Measurements from ENCODE around the gene PTPRM.

The PTPRM gene

GRCh38 chr18:8260827-8261226 is 693.7 kb downstream of the PTPRM start:
- H3K9ac ChIP-seq (ENCODE audit: low read depth in 1 of 2, low read length in 2 of 2): no peak overlapping the region

GRCh38 chr18:8261651-8262091 is 694.6 kb downstream of the PTPRM start:
- Histone ChIP-seq H3K4me1 (ENCODE audit: control insufficient read depth in 2 of 2, insufficient read depth in 2 of 2, low read length in 2 of 2) (no peaks in the 10 kb centered on the region), H3K4me3 (ENCODE audit: low read length in 2 of 2) (no peak overlapping the region), H3K27me3 (ENCODE audit: control insufficient read depth in 2 of 2, insufficient read depth in 2 of 2, low read length in 2 of 2) (no peaks in the 10 kb centered on the region), H3K36me3 (ENCODE audit: control insufficient read depth in 2 of 2, insufficient read depth in 2 of 2, low read length in 2 of 2) (no peaks in the 10 kb centered on the region), H3K27ac (ENCODE audit: low read depth in 2 of 2, low read length in 2 of 2) (no peak overlapping the region), H3K9me3 (ENCODE audit: control insufficient read depth in 2 of 2, low read length in 2 of 2) (no peaks in the 10 kb centered on the region), H3K9ac (ENCODE audit: low read depth in 1 of 2, low read length in 2 of 2) (no peak overlapping the region)

More at GRCh38 chr18:8260827-8261226, 693.7 kb downstream of the PTPRM start:
- Histone ChIP-seq H3K36me3 (ENCODE audit: control insufficient read depth in 2 of 2, insufficient read depth in 2 of 2, low read length in 2 of 2) (no peaks in the 10 kb centered on the region), H3K4me1 (ENCODE audit: control insufficient read depth in 2 of 2, insufficient read depth in 2 of 2, low read length in 2 of 2) (no peaks in the 10 kb centered on the region), H3K27ac (ENCODE audit: low read depth in 2 of 2, low read length in 2 of 2) (no peak overlapping the region), H3K9me3 (ENCODE audit: control insufficient read depth in 2 of 2, low read length in 2 of 2) (no peaks in the 10 kb centered on the region), H3K27me3 (ENCODE audit: control insufficient read depth in 2 of 2, insufficient read depth in 2 of 2, low read length in 2 of 2) (no peaks in the 10 kb centered on the region), H3K4me3 (ENCODE audit: low read length in 2 of 2) (no peak overlapping the region)

DNA sequence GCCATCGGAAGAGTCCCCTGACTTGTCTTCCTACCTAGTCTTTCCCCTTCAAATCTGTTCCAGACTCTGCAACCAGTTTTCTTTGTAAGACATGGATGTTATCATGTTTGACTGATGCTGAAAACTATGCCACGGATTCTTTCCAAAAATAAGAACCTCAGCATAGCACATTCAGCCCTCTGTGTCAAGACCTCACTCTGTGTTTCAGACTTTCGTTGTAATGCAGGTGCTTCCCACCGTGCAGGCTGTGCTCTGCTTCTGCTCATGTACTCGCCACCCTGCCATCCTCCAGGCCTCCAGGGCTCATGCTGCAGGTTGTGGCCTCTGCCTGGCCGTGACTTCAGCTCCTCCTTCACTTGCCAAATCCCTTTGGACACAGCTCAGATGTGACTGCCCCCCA is 695.1 kb downstream of the PTPRM start:
- no peak overlapping the region for H3K4me3 ChIP-seq (ENCODE audit: low read length in 2 of 2)
- no peaks in the 10 kb centered on the region for H3K36me3 ChIP-seq (ENCODE audit: control insufficient read depth in 2 of 2, insufficient read depth in 2 of 2, low read length in 2 of 2)
- H3K27me3 ChIP-seq (ENCODE audit: control insufficient read depth in 2 of 2, insufficient read depth in 2 of 2, low read length in 2 of 2): no peaks in the 10 kb centered on the region
- H3K27ac ChIP-seq (ENCODE audit: low read depth in 2 of 2, low read length in 2 of 2): no peak overlapping the region
- H3K9me3 ChIP-seq (ENCODE audit: control insufficient read depth in 2 of 2, low read length in 2 of 2): no peaks in the 10 kb centered on the region
- H3K9ac ChIP-seq (ENCODE audit: low read depth in 1 of 2, low read length in 2 of 2): no peak overlapping the region
- H3K4me1 ChIP-seq (ENCODE audit: control insufficient read depth in 2 of 2, insufficient read depth in 2 of 2, low read length in 2 of 2): no peaks in the 10 kb centered on the region

DNA sequence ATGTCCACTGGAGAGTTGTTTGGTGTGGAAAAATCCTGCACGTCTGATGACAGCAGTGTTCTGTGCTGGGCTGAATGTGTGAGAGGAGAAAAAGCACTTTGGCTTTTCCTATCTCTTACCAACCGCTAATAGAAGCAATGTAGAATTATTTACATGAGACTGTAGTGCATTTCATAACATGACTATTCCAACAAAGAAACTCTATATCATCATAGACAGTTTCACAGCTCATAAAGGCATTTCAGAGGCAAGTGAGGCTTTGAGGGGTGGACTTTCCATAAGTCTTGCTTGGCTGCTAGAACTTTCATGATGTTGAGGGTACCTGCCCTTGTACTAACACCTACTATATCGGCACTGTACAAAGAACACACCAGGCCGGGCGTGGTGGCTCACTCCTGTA is 697.0 kb downstream of the PTPRM start:
- Histone ChIP-seq H3K27ac (ENCODE audit: low read depth in 2 of 2, low read length in 2 of 2) (no peak overlapping the region), H3K9me3 (ENCODE audit: control insufficient read depth in 2 of 2, low read length in 2 of 2) (no peaks in the 10 kb centered on the region), H3K9ac (ENCODE audit: low read depth in 1 of 2, low read length in 2 of 2) (no peak overlapping the region), H3K4me1 (ENCODE audit: control insufficient read depth in 2 of 2, insufficient read depth in 2 of 2, low read length in 2 of 2) (no peaks in the 10 kb centered on the region), H3K27me3 (ENCODE audit: control insufficient read depth in 2 of 2, insufficient read depth in 2 of 2, low read length in 2 of 2) (no peaks in the 10 kb centered on the region), H3K4me3 (ENCODE audit: low read length in 2 of 2) (no peak overlapping the region), H3K36me3 (ENCODE audit: control insufficient read depth in 2 of 2, insufficient read depth in 2 of 2, low read length in 2 of 2) (no peaks in the 10 kb centered on the region)

- Histone ChIP-seq H3K27ac (ENCODE audit: low read depth in 2 of 2, low read length in 2 of 2) (no peak overlapping the region), H3K4me1 (ENCODE audit: control insufficient read depth in 2 of 2, insufficient read depth in 2 of 2, low read length in 2 of 2) (no peaks in the 10 kb centered on the region), H3K9ac (ENCODE audit: low read depth in 1 of 2, low read length in 2 of 2) (no peak overlapping the region), H3K36me3 (ENCODE audit: control insufficient read depth in 2 of 2, insufficient read depth in 2 of 2, low read length in 2 of 2) (no peaks in the 10 kb centered on the region), H3K9me3 (ENCODE audit: control insufficient read depth in 2 of 2, low read length in 2 of 2) (no peaks in the 10 kb centered on the region), H3K27me3 (ENCODE audit: control insufficient read depth in 2 of 2, insufficient read depth in 2 of 2, low read length in 2 of 2) (no peaks in the 10 kb centered on the region), H3K4me3 (ENCODE audit: low read length in 2 of 2) (no peak overlapping the region)
Observed at GRCh38 chr18:8264861-8265411, 697.8 kb downstream of the PTPRM start.

DNA sequence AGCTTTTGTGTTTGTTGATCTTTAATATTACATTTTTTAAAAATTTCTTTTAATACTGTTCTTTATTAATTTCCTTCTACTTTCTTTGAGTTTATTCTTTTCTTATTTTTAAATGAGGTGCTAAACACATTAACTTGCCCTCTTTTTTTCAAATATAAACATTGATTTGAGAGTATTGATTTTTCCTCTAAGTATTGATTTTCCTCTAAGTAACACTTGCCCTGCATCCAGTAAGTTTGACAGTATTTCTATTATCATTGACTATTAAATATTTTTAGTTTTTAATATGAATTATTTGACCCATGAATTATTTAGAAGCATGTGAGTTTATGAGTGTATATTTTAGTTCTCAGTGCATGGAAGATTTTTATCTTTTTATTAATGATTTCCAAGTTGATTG is 705.1 kb downstream of the PTPRM start:
- Histone ChIP-seq H3K27ac (ENCODE audit: low read depth in 2 of 2, low read length in 2 of 2) (no peak overlapping the region), H3K4me3 (ENCODE audit: low read length in 2 of 2) (no peak overlapping the region), H3K27me3 (ENCODE audit: control insufficient read depth in 2 of 2, insufficient read depth in 2 of 2, low read length in 2 of 2) (no peaks in the 10 kb centered on the region), H3K9me3 (ENCODE audit: control insufficient read depth in 2 of 2, low read length in 2 of 2) (no peaks in the 10 kb centered on the region), H3K9ac (ENCODE audit: low read depth in 1 of 2, low read length in 2 of 2) (no peak overlapping the region), H3K36me3 (ENCODE audit: control insufficient read depth in 2 of 2, insufficient read depth in 2 of 2, low read length in 2 of 2) (no peaks in the 10 kb centered on the region), H3K4me1 (ENCODE audit: control insufficient read depth in 2 of 2, insufficient read depth in 2 of 2, low read length in 2 of 2) (no peaks in the 10 kb centered on the region)

DNA sequence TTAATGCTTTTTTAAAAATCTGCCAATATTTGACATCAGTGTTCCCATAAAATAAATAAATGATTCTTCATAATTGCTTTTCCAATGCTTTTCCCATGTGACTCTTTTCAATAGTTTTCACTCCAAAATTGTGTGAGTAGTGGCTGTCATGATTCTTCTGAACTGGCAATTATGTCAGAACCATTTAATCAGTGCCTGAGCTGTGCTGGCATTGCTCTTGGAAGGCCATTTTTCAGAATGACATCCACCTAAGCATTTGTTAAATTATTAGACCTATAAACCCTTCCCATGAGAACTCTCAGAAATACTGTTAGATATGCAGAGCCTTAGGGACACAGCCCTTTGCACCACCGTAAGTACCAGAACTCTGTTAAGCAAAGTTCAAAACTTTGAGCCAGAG is 707.3 kb downstream of the PTPRM start:
- Histone ChIP-seq H3K4me1 (ENCODE audit: control insufficient read depth in 2 of 2, insufficient read depth in 2 of 2, low read length in 2 of 2) (no peaks in the 10 kb centered on the region), H3K27me3 (ENCODE audit: control insufficient read depth in 2 of 2, insufficient read depth in 2 of 2, low read length in 2 of 2) (no peaks in the 10 kb centered on the region), H3K9me3 (ENCODE audit: control insufficient read depth in 2 of 2, low read length in 2 of 2) (no peaks in the 10 kb centered on the region), H3K36me3 (ENCODE audit: control insufficient read depth in 2 of 2, insufficient read depth in 2 of 2, low read length in 2 of 2) (no peaks in the 10 kb centered on the region), H3K4me3 (ENCODE audit: low read length in 2 of 2) (no peak overlapping the region), H3K27ac (ENCODE audit: low read depth in 2 of 2, low read length in 2 of 2) (no peak overlapping the region), H3K9ac (ENCODE audit: low read depth in 1 of 2, low read length in 2 of 2) (no peak overlapping the region)

DNA sequence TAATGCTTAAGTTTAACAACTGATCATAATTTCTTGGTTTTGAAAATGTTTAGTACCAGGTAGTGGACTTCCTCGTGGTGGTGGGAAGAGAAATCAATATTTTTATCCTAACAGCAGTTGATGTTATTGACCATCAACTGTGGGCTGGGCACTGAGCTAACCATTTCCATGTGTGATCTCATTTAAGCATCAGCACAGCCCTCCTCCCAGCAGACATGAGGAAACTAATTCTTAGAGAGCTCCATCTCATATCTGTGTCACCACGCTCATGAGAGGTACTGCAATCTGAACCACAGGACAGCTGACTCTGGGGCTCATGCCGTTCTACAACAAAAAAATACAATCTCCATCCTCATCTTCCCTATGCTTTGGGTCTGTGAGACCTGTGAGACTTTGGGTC is 709.3 kb downstream of the PTPRM start:
- Histone ChIP-seq H3K4me3 (ENCODE audit: low read length in 2 of 2) (no peak overlapping the region), H3K4me1 (ENCODE audit: control insufficient read depth in 2 of 2, insufficient read depth in 2 of 2, low read length in 2 of 2) (no peaks in the 10 kb centered on the region), H3K36me3 (ENCODE audit: control insufficient read depth in 2 of 2, insufficient read depth in 2 of 2, low read length in 2 of 2) (no peaks in the 10 kb centered on the region), H3K9ac (ENCODE audit: low read depth in 1 of 2, low read length in 2 of 2) (no peak overlapping the region), H3K9me3 (ENCODE audit: control insufficient read depth in 2 of 2, low read length in 2 of 2) (no peaks in the 10 kb centered on the region), H3K27ac (ENCODE audit: low read depth in 2 of 2, low read length in 2 of 2) (no peak overlapping the region), H3K27me3 (ENCODE audit: control insufficient read depth in 2 of 2, insufficient read depth in 2 of 2, low read length in 2 of 2) (no peaks in the 10 kb centered on the region)

DNA sequence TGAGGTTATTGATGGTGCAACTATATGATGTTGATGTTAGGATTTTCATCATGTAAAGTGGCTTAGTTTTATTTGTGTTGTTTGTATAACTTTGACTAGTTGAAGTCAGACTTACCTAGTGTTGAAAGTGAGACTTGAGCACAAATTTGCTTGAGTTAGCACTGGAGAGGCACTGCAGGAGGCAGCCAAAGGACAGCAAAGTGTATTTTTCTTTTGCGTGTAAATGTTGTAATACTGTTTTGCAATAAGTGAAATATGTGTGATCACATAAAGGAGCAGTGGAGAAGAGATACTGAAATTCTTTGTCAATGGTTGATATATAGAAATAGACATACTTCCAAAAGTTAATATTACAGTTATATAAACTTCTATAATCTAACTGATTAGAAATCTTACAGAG is 710.2 kb downstream of the PTPRM start:
- Histone ChIP-seq H3K36me3 (ENCODE audit: control insufficient read depth in 2 of 2, insufficient read depth in 2 of 2, low read length in 2 of 2) (no peaks in the 10 kb centered on the region), H3K9ac (ENCODE audit: low read depth in 1 of 2, low read length in 2 of 2) (no peak overlapping the region), H3K9me3 (ENCODE audit: control insufficient read depth in 2 of 2, low read length in 2 of 2) (no peaks in the 10 kb centered on the region), H3K27me3 (ENCODE audit: control insufficient read depth in 2 of 2, insufficient read depth in 2 of 2, low read length in 2 of 2) (no peaks in the 10 kb centered on the region), H3K4me3 (ENCODE audit: low read length in 2 of 2) (no peak overlapping the region), H3K4me1 (ENCODE audit: control insufficient read depth in 2 of 2, insufficient read depth in 2 of 2, low read length in 2 of 2) (no peaks in the 10 kb centered on the region), H3K27ac (ENCODE audit: low read depth in 2 of 2, low read length in 2 of 2) (no peak overlapping the region)

DNA sequence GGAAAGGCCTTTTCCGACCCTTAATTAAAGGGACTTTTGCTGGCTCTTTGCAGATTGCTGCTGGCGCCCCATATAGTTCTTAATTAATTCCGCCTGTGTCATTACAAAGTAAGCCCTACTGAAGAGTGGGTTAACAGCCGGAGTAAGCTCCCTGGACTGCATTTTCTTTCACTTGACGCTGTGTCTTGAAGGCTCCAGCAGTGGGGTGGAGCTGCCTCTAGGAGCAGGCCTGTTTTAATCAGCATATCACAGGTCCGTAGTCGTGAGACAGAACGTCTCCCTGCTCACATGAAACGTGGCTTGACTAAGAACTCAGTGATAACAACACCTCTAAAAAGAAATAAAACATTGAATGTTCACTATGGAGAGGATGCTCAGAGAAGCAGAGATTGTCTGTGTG is 712.2 kb downstream of the PTPRM start:
- Histone ChIP-seq H3K9ac (ENCODE audit: low read depth in 1 of 2, low read length in 2 of 2) (no peak overlapping the region), H3K27ac (ENCODE audit: low read depth in 2 of 2, low read length in 2 of 2) (no peak overlapping the region), H3K36me3 (ENCODE audit: control insufficient read depth in 2 of 2, insufficient read depth in 2 of 2, low read length in 2 of 2) (no peaks in the 10 kb centered on the region), H3K9me3 (ENCODE audit: control insufficient read depth in 2 of 2, low read length in 2 of 2) (no peaks in the 10 kb centered on the region), H3K4me1 (ENCODE audit: control insufficient read depth in 2 of 2, insufficient read depth in 2 of 2, low read length in 2 of 2) (no peaks in the 10 kb centered on the region), H3K27me3 (ENCODE audit: control insufficient read depth in 2 of 2, insufficient read depth in 2 of 2, low read length in 2 of 2) (no peaks in the 10 kb centered on the region), H3K4me3 (ENCODE audit: low read length in 2 of 2) (no peak overlapping the region)

DNA sequence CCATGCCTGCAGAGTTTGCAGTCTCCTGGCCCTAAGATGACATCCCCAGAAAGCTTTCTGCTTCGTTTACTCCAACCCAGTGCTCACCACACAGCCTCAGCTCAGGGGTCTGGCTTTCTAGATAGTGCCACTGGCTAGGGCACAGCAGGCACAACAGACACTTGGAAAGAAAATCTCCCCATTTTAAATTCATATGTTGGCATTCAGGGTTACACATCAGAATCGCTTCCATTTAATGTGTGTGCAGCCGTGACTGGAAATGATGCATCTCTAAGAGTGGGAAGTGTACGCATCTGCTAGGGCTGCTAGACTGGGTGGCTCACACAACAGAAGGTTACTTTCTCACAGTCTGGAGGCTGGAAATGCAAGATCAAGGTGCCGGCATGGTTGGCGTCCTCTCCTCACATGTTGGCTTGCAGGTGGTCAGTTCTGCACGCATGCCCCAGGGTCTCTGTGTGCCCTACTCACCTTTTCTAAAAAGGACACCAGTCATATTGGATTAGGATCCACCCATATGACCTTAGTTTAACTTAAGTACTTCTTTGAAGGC is 712.7 kb downstream of the PTPRM start:
- H3K27me3 ChIP-seq (ENCODE audit: control insufficient read depth in 2 of 2, insufficient read depth in 2 of 2, low read length in 2 of 2): no peaks in the 10 kb centered on the region
- H3K4me1 ChIP-seq (ENCODE audit: control insufficient read depth in 2 of 2, insufficient read depth in 2 of 2, low read length in 2 of 2): no peaks in the 10 kb centered on the region
- H3K4me3 ChIP-seq (ENCODE audit: low read length in 2 of 2): no peak overlapping the region
- no peak overlapping the region for H3K9ac ChIP-seq (ENCODE audit: low read depth in 1 of 2, low read length in 2 of 2)
- no peak overlapping the region for H3K27ac ChIP-seq (ENCODE audit: low read depth in 2 of 2, low read length in 2 of 2)
- H3K9me3 ChIP-seq (ENCODE audit: control insufficient read depth in 2 of 2, low read length in 2 of 2): no peaks in the 10 kb centered on the region
- H3K36me3 ChIP-seq (ENCODE audit: control insufficient read depth in 2 of 2, insufficient read depth in 2 of 2, low read length in 2 of 2): no peaks in the 10 kb centered on the region
